SK-N-SH treated with all-trans-retinoic acid at 6 μM for 48 hours (cell line): ENCODE results near the gene IGDCC3.

ENCODE experiments used
- ATAC-seq: fragments of 200-7000 bp; cut with Tn5 transposase; 3 replicates; pipeline ENCODE4 v1.9.1; 2020; ENCODE audit warnings: mild to moderate bottlenecking, moderate library complexity
- ARNTL ChIP-seq: fragments of 450-650 bp; formaldehyde crosslinking; IDR thresholded peaks from 2 replicates; pipeline ENCODE4 v1.5.0; 2020; ENCODE audit warnings: low read depth, mild to moderate bottlenecking, moderate library complexity, borderline replicate concordance
- BACH2 ChIP-seq: fragments of 250-450 bp; sonication (Bioruptor Pico); IDR thresholded peaks from 2 replicates; pipeline ENCODE4 v1.9.0; 2021; ENCODE audit warnings: mild to moderate bottlenecking, borderline replicate concordance
- CREB5 ChIP-seq: fragments of 250-450 bp; sonication (Bioruptor Pico); IDR thresholded peaks from 2 replicates; pipeline ENCODE4 v1.5.1; 2020; ENCODE audit warnings: low read depth, mild to moderate bottlenecking, moderate library complexity
- CSDC2 ChIP-seq: fragments of 250-450 bp; sonication (Bioruptor Pico); IDR thresholded peaks from 2 replicates; pipeline ENCODE4 v1.5.0; 2020; ENCODE audit warnings: mild to moderate bottlenecking, moderate library complexity
- CSRNP3 ChIP-seq: fragments of 250-450 bp; sonication (Bioruptor Pico); IDR thresholded peaks from 2 replicates; pipeline ENCODE4 v1.5.1; 2021; ENCODE audit warnings: mild to moderate bottlenecking, moderate library complexity
- ESRRG ChIP-seq: fragments of 250-450 bp; sonication (Bioruptor Pico); IDR thresholded peaks from 2 replicates; pipeline ENCODE4 v1.6.1; 2021; ENCODE audit warnings: mild to moderate bottlenecking
- GLIS3 ChIP-seq: fragments of 250-450 bp; sonication (Bioruptor Pico); IDR thresholded peaks from 2 replicates; pipeline ENCODE4 v1.5.0; 2020; ENCODE audit warnings: mild to moderate bottlenecking, moderate library complexity
- ISL1 ChIP-seq: fragments of 250-450 bp; sonication (Bioruptor Pico); IDR thresholded peaks from 2 replicates; pipeline ENCODE4 v2.1.2; 2022; ENCODE audit warnings: mild to moderate bottlenecking, moderate library complexity
- OSR1 ChIP-seq: fragments of 250-450 bp; sonication (Bioruptor Pico); IDR thresholded peaks from 2 replicates; pipeline ENCODE4 v1.8.0; 2022; ENCODE audit warnings: moderate library complexity, mild to moderate bottlenecking, inconsistent platforms
- PATZ1 ChIP-seq: fragments of 250-450 bp; sonication (Bioruptor Pico); IDR thresholded peaks from 2 replicates; pipeline ENCODE4 v1.8.0; 2020; ENCODE audit warnings: mild to moderate bottlenecking, moderate library complexity, borderline replicate concordance
- POU6F1 ChIP-seq: fragments of 250-450 bp; sonication (Bioruptor Pico); IDR thresholded peaks from 2 replicates; pipeline ENCODE4 v1.8.0; 2021; ENCODE audit warnings: low read depth, mild to moderate bottlenecking, moderate library complexity, borderline replicate concordance
- PPARA ChIP-seq: fragments of 250-450 bp; sonication (Bioruptor Pico); IDR thresholded peaks from 2 replicates; pipeline ENCODE4 v1.5.0; 2020; ENCODE audit warnings: mild to moderate bottlenecking, borderline replicate concordance
- RARB ChIP-seq: fragments of 250-450 bp; sonication (Bioruptor Pico); IDR thresholded peaks from 2 replicates; pipeline ENCODE4 v1.8.0; 2021; ENCODE audit warnings: mild to moderate bottlenecking, moderate library complexity
- SNAI2 ChIP-seq: fragments of 250-450 bp; sonication (Bioruptor Pico); IDR thresholded peaks from 2 replicates; pipeline ENCODE4 v1.5.0; 2020; ENCODE audit warnings: mild to moderate bottlenecking, moderate library complexity
- TCF4 ChIP-seq: fragments of 250-450 bp; sonication (Bioruptor Pico); IDR thresholded peaks from 2 replicates; pipeline ENCODE4 v1.8.0; 2021; ENCODE audit warnings: mild to moderate bottlenecking, moderate library complexity, borderline replicate concordance
- ZC3H10 ChIP-seq: fragments of 250-450 bp; sonication (Bioruptor Pico); IDR thresholded peaks from 2 replicates; pipeline ENCODE4 v1.5.1; 2021; ENCODE audit warnings: mild to moderate bottlenecking, moderate library complexity
- ZFP30 ChIP-seq: fragments of 450-650 bp; formaldehyde crosslinking; IDR thresholded peaks from 2 replicates; pipeline ENCODE4 v1.5.0; 2022; ENCODE audit warnings: mild to moderate bottlenecking, moderate library complexity
- ZNF565 ChIP-seq: fragments of 450-650 bp; formaldehyde crosslinking; conservative IDR thresholded peaks from 2 replicates; pipeline ENCODE4 v1.5.0; 2020; ENCODE audit warnings: low read depth, mild to moderate bottlenecking, moderate library complexity
- ZNF70 ChIP-seq: fragments of 450-650 bp; formaldehyde crosslinking; IDR thresholded peaks from 2 replicates; pipeline ENCODE4 v1.5.0; 2020; ENCODE audit warnings: mild to moderate bottlenecking, moderate library complexity
- ZNF8 ChIP-seq: fragments of 450-650 bp; formaldehyde crosslinking; IDR thresholded peaks from 2 replicates; pipeline ENCODE4 v1.5.0; 2020; ENCODE audit warnings: mild to moderate bottlenecking, moderate library complexity

The IGDCC3 gene

GRCh38 chr15:65386886-65387285 is 9.1 kb upstream of the IGDCC3 start:
- no peak for ATAC-seq
- TF ChIP-seq POU6F1 (no peak), CREB5 (CRISPR knock-in tag) (no peak)

GRCh38 chr15:65386376-65386775 is 8.6 kb upstream of the IGDCC3 start:
- no peak for TF ChIP-seq ZNF565 (CRISPR knock-in tag)
- TF ChIP-seq TCF4 (CRISPR knock-in tag) = no peak
- no peak for TF ChIP-seq ZNF8 (CRISPR knock-in tag)
- TF ChIP-seq PPARA (CRISPR knock-in tag) = no peak
- TF ChIP-seq ZNF70 (CRISPR knock-in tag) = no peak
- ATAC-seq = no peak

- ATAC-seq = peak; percentile 15; the same call in 2 of the 3 replicates
- TF ChIP-seq ZNF565 (CRISPR knock-in tag) (no peak), RARB (CRISPR knock-in tag) (no peak), PPARA (CRISPR knock-in tag) (no peak), CSDC2 (no peak), ESRRG (CRISPR knock-in tag) (no peak), TCF4 (CRISPR knock-in tag) (no peak), POU6F1 (no peak), ARNTL (no peak), ZFP30 (CRISPR knock-in tag) (no peak)
These were observed 8.1 kb upstream of the IGDCC3 start for GRCh38 chr15:65385870-65386258.

- ATAC-seq = peak; percentile 94
- TF ChIP-seq ZNF70 (CRISPR knock-in tag) = no peak
- no peak for TF ChIP-seq CREB5 (CRISPR knock-in tag)
- no peak for TF ChIP-seq ESRRG (CRISPR knock-in tag)
- TF ChIP-seq GLIS3 (CRISPR knock-in tag) = no peak
- no peak for TF ChIP-seq OSR1 (CRISPR knock-in tag)
- TF ChIP-seq TCF4 (CRISPR knock-in tag) = no peak
- no peak for TF ChIP-seq CSRNP3 (CRISPR knock-in tag)
- TF ChIP-seq POU6F1 = no peak
- no peak for TF ChIP-seq ZFP30 (CRISPR knock-in tag)
- no peak for TF ChIP-seq SNAI2
- no peak for TF ChIP-seq BACH2
- no peak for TF ChIP-seq ZC3H10 (CRISPR knock-in tag)
- no peak for TF ChIP-seq PPARA (CRISPR knock-in tag)
- no peak for TF ChIP-seq RARB (CRISPR knock-in tag)
- TF ChIP-seq ISL1 (CRISPR knock-in tag) = no peak
- no peak for TF ChIP-seq ZNF565 (CRISPR knock-in tag)
- TF ChIP-seq CSDC2 = no peak
- TF ChIP-seq PATZ1 (CRISPR knock-in tag) = no peak
These were observed 7.4 kb upstream of the IGDCC3 start for GRCh38 chr15:65384895-65385869.
